PFSK-1 (cell line): ENCODE data around the gene IGFBP5.

Experiments
- POLR2AphosphoS5 ChIP-seq: IDR thresholded peaks from 2 replicates; pipeline ENCODE4 v1.6.1; 2012; ENCODE audit warnings: low read depth, mild to moderate bottlenecking, control low read depth, low read length, moderate library complexity
- REST ChIP-seq, 2 experiments: IDR thresholded peaks; 2 replicates each; pipeline versions ENCODE4 v1.6.1 to v1.8.0; 2011 to 2012; ENCODE audit warnings: low read depth in 2 of 2, low read length in 2 of 2, control low read depth in 1 of 2, inconsistent platforms in 1 of 2, mild to moderate bottlenecking in 1 of 2, moderate library complexity in 1 of 2; ENCODE audit not compliant: insufficient read depth in 1 of 2
- SIN3A ChIP-seq: IDR thresholded peaks from 2 replicates; pipeline ENCODE4 v1.6.1; 2012; ENCODE audit warnings: mild to moderate bottlenecking, low read length, moderate library complexity, borderline replicate concordance; ENCODE audit not compliant: insufficient read depth
- TAF1 ChIP-seq: IDR thresholded peaks from 2 replicates; pipeline ENCODE4 v1.6.1; 2012; ENCODE audit warnings: low read length, control low read depth, borderline replicate concordance; ENCODE audit not compliant: insufficient read depth

- TF ChIP-seq POLR2AphosphoS5 (no peak), REST (IDR thresholded peaks at IDR 0.05; ENCODE audit: insufficient read depth in 1 of 2, low read depth in 2 of 2, low read length in 2 of 2) (no peak), SIN3A (no peak), TAF1 (no peak)
Measured at GRCh38 chr2:216679658-216680024, 15.7 kb downstream of the IGFBP5 start.
